Stimulated activated CD4-positive, alpha-beta T cell treated with anti-CD3 and anti-CD28 coated beads, Interleukin-2, amount 100 ng/mL, for 48 hours (primary cell): ENCODE data around the gene MBNL3.

Source experiments
- DNase-seq, 2 donors: peaks; one replicate each; pipeline ENCODE4 v3.0.0-alpha.2; 2020

MBNL3 gene

DNA sequence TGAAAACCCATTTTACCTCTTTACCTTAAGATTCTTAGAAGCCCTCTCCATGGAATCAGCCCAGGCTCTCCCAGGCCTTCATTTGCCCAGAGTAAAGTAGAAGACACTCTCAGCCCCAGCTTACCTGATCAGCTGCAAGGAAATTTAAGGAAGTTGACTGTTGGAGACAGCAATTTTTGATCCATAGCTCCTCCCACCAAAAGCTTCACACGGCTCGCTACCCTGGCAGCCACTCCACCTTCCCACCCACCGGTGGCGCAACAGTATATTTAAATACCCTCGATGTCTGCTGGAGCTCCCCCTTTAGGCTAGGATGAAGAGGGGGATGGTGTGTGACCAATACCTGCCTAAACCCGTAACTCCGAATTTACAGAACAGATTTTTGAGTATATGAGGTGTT is 75.4 kb downstream of the MBNL3 start:
- DNase-seq, result no peak

DNA sequence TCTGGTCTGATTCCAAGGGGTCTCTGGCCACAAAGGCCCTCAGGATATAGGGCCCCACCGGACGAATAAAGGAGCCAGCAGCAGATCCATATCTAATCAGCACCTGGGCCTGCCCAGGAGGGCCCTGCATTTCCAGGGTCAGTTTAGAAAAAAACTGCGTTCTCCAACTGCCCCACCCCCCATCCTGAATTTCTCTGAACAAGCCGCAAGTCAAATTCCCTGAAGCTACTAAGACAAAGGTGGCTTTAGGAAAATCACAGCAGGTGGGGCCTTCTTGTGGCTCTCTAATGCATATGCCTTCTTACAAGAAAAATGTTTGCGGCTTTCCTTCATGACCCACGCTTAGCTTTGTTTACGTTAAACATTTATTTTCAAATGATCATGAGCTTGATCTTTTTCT is 76.6 kb downstream of the MBNL3 start:
- DNase-seq, result no peak

DNA sequence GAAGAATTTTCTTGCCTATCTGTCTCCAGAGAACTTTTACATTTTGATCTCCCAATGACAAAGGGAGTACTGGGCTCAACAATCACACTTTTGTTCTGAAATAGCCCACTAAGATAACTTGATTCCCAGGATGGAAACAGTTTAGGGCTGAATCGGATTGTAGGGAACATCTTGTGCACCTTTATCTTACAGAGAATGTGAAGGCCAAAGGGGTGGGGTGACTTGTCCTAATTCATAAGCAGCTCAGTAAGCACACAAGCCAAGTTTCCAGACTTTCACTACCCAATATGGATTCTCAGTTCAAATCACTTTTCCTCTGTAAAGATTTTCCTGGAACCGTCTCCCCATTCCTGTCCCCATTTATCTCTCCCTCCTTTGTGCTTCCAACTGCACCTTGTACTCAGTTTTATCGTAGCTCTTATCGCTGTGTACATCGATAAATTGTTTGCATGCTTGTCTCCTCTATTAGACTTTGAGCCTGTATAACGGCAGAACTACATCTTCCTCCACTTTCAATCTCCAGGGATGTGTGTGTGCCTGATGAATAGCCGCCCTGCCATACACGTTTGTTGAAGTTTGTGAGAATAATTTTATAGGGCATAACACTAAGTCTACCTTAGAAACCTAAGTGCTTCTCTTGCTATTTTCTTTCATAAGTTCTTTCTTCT is 77.4 kb downstream of the MBNL3 start:
- DNase-seq, result no peak

DNA sequence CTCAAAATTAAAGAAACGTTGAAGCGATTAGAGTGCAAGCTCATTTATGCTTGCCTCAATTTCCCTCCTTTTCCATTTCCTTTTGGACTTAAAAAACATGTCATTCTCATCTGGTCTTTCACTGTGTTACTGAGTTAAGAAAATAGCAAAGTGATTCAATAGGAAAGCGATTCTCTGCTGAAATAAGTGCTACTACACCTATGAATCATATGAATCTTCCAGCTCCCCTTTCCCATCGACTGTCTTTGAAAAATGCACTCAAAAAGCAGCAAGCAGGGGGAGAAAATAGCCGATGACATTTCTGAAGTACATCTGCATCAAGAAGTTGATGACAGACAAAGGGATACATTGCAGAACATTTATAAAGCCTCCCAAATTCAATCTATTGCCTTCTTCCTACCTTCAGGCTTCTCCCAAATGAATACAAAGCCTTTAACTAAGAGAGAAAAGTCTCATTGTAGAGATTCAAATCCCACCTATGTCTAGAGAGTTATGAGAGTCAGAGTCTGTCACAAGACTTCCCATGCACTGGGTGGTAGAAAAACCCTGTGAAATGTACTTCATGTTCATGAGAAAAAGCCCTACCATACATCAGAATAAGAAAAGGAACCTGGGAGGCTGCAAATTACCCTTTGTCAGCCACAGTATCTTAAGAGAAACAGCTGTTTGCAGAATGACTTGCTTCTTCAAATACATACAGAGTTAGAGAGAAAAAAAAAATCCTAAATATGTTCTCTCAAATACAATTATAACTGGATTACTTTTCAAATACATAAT is 78.9 kb downstream of the MBNL3 start:
- no peak for DNase-seq

DNA sequence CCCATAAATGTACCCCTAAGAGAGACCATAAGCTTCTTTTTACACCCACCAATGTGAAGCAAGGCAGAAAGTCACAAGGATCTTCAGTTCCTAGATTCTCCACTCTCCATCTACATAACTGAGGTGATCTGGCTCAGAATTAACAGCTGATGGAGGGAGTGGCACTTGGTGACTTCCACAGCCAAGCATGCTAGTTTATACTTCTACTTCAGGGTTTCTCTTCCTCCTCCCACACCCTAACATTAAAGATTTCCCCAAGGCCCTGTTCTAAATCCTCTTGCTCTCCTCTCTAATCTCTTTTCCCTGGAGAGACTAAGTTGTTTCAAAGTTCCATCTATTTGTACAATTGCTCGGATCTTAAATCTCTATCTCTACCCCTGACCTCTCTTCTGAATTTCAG is 81.1 kb downstream of the MBNL3 start:
- DNase-seq, result no peak

DNA sequence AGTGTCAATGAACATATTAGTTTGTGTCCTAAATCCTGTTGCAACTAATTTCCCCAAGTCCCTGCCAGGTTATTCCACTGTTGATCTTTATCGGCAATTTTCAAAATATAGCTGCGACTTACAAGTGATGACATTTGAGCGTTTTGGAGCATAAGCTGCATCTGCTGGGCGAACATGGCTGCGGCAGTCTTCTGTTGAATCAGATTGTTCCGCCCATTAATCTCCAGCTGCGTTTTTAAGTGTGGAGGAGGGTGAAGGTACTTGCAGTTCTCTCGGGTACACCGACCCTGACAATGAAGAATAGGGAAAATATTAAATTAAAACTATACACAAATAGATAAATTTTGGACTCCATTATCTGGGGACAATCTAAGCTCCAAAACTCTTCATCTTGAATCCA is 82.7 kb downstream of the MBNL3 start:
- DNase-seq, result no peak

DNA sequence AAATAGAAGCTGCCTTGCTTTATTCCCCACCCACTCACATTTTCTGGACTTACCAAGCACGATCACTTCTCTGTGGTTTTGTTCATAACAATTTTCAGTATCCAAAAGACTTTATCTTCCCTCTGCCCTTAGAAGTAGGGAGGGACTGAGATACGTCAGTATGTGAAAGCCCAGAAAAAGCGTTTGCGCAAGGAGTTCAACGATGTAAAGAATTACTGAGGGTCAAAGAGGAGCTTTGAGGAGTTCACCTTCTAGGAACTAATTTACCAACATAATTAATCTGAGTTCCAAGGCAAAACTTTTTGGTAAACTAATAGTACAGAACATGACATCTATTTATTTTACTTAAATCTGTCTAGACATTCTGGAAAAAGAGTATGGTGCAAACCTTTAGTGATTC is 84.6 kb downstream of the MBNL3 start:
- no peak for DNase-seq

DNA sequence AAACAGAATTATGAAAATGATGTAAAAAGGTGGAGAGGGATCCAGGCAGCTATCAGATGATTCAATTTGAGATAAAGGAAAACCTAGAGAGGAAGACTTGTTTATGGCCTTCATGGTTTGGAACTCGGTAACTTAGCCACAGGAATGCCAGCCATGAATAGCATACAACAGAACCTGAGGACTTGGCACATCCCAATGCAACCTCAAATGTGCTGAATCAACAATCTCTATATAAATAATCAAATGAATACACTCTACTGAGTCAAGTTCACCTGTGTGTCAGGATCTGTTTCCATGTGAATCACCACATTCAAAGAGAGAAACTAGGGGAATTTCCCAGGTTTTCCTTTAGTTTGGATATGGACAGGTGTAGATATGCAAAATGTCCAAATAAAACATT is 86.9 kb downstream of the MBNL3 start:
- no peak for DNase-seq

DNA sequence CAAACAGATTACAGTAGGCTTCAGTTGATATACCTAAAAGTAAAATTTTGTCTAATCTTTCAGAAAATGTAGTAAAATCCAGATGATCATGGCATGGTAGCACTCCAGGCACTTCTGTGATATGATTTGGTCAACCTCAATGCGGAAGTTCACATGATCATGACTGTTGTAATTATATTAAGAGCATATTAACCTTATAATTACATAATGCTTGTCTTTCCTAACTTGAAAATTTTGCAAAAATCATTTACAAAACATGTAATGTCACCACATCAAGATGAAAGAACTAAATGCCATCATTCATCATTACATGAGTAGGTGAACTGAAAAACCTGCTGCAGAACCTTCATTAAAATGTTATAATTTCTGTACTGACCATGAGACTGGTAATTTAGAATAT is 88.1 kb downstream of the MBNL3 start:
- DNase-seq, result no peak

DNA sequence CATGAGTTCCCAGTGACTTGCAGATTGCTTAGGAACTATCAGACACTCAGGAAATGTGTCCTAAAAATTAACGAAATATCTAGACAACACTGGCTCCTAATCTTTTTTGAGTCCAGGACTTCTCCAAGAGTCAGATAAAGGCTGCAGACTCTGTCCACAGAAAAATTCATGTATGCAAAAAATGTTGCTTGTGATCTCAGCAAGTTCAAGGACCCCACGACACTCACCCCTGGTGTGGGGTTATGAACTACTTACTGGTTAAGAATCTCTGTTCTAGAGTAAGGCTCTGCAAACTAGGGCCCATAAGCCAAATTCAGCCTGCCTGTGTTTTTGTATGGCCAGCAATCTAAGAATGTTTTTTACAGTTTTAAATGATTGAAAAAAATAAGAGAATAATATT is 93.2 kb downstream of the MBNL3 start:
- no peak for DNase-seq

DNA sequence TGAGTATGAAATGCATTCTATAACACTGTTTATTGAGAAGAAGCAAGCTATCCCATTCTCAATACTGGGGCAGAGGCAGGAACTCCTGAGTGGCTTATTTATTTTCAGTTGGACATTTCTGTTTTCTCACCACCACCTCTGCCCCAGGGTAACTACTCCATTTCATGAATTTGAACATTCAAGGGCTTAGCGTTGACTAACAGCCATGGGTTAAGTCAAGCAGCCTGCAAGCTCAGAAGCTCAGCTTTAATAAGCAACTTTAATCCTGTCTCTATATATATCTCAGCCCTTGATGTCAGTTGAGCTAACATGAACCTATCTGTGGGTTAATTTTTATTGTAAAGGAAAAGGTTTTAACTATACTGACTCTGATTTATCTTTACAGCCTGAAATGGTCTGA is 93.8 kb downstream of the MBNL3 start:
- DNase-seq, result no peak

DNA sequence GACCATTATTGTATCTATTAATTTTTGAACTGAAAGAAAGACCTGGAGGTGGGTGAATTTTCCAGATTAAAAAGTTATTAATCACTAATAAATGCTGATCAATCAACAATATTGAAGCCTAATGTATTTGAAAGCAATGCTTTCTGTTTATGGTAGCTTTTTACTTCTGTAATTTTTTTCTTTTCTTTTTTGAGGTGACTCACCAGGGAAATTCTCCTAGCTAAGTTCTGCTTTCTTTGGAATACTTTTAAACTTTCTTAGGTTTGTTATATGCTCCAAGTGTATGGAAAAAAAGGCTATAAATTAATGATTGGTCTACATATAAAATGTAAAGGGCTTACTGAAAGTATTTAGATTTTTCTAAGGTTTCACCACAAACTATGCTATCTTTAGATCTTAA is 94.2 kb downstream of the MBNL3 start:
- DNase-seq, result no peak

DNA sequence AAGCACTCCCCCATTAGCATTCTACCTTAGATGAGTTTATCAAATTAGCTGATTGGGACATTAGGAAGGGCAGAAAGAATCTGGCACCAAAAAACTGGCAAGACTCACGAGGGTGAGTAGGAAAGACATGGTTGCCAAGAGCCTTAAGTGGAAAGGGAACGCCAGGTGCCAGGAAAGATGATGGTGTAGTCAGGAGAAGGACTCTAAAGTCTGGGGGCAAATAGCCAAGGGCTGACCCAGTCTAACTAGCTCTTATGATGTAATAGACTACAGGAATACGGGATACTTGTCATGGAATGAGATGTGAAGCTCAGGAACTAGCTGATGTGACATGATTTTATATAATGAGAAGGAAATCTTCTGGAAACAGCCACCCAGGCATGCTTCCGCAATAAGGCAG is 94.8 kb downstream of the MBNL3 start:
- no peak for DNase-seq

DNA sequence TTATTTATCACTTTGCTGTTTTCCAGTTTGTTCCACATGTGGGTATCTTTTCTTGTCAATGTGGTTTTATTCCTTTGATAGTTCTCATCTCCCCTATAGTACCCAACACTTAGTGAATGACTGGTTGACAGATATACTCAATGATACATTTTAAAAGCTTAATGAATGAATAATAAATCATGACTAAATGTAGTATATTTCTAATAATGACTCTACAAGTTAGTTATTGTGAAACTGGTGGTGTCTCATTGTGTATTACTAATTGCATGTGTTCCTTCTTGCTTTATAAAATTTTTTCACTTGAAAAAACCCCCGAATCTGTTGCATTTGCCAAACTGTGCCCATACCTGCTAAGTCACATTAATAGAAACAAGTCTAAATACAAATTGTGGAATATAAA is 95.4 kb downstream of the MBNL3 start:
- DNase-seq, result no peak

DNA sequence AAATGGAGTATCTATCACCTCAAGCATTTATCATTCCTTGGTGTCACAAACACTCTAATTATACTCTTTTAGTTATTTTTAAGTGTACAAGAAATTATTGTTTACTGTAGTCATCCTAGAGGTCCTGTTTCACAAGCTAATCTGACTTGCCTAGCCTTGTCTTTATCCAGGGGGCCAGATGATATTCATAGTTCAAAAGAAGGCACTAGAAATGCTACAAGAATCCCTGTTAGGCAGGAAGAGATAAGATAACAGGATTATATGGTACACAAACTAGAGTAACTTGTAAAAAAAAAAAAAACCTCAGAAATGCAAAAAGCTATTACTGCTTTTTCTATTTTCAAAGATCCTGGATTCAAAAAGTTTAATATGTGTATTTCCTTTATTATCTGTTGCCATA is 95.8 kb downstream of the MBNL3 start:
- DNase-seq, result no peak

DNA sequence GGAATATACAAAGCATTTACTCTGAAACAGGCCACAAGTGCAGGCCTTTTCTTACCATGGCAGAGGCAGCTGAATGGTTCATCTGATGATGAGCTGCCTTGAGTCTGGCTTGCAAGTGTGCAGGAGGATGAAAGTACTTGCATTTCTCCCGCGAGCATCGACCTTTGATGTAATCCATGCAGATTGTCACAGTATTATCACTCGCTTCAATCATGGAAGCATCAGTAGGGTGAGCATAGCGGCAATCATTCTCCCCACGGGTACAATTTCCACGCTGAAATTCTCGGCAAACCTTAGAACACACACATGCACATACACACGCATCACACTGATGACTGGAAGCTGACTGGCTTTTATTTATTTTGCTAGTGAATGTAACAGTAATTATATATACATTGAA is 98.0 kb downstream of the MBNL3 start:
- DNase-seq, result no peak

DNA sequence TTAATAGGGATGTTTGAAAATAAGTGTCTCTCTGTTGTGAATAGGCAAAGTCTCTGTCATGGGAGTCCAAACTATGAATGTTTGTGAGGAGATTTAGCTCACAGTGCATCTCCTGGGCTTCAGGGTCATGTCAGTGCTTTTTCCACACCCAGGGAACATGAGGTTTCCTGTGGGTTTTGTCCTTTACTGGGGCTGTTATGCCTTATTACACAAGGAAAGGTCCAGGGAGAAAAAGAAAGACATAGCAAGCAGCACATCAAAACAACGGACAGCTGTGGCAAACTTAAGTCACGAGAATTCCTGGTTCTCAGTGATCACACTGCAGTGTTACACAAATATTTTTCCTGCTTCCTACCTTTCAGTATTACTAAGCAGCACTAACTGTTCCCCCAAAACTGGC is 99.4 kb downstream of the MBNL3 start:
- no peak for DNase-seq

DNA sequence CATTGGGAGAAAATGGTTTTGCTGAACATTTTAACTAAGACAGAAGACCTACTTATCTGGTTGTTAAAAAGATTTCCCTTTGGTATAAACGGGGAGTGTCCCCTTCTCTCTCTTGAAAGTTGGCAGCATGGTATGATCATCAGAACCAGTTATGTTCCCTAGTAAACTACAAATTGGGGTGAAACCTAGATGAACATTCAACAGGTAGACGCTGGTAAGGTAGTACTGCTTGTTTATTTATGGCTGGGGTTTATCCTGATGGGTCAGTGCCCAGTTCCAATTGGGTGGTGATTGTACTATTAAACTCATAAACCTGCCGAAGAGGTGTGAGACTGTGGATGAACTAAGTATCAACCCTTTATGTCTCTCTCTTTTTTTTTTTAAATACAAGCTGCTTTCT is 100.5 kb downstream of the MBNL3 start:
- DNase-seq, result no peak

DNA sequence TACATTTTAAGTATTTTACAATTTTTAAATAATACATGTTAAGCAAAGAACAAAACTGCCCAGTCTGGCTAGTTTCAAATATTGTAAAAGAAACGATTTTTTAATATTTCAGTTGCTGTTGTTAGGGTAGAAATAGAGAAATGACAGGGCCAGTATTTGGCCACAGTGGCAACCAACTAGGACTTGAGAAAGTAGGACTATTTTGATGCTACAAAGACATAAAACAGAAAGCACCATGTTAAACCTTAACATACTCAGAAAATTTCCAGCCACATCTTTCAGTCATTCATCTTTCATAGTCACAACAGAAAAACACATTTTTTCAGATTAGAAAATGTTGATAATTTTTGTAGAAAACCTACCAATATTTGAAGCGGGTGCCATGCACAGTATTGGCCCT is 104.5 kb downstream of the MBNL3 start:
- no peak for DNase-seq

DNA sequence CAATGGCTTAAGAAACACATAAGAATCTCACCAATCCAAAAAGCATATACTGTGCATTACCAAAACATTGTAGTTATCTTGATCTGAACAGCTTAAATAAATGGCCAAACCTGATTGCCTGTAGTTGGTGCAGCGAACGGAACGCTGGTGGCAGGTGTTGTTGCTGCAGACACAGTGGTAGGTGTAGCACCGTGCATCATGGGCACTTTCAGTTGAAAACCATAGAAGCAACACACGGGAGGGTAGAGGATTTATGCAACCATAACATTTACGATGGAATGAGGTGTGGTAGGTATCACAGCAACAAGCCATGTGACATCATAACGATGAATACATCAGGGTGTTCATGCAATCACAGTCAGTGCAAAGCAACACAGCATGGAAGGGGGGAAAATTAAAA is 106.8 kb downstream of the MBNL3 start:
- DNase-seq, result no peak

DNA sequence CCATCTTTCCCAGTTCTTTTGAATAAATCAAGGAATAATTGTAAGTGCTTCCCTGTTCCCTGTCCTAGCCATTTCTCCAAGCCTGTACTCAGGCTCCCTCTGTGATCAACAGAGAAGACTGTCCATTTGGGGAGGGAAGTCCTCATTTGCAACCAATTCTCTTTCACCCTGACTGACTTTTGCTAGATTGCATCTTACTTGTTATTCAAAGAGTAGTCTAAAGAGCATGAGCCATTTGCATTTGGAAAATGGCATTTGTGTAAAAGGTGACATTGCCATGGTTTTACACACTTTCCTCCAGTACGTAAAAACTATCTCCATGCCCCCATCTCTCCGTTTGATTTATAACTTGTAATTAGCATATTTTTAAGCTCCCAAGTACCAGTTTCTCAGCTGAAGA is 110.6 kb downstream of the MBNL3 start:
- DNase-seq, result no peak

DNA sequence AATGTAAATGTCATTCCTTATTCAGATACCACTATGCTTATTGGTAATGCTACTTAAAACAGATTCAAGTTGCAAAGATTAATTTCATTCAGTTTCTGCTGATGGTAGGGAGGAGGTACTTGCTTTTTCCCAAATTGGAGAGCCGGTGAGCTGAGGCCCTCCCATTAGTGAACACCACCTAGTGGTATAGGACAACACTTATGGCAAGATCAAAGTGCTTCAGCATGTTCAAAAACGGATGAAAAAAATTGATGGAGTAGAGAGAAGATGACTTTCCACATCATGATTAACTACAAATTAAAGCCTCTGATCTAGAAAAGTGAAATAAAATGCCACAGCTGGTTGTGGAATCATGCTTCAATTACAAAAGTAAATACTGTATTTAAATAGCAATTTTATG is 112.9 kb downstream of the MBNL3 start:
- DNase-seq, result no peak

DNA sequence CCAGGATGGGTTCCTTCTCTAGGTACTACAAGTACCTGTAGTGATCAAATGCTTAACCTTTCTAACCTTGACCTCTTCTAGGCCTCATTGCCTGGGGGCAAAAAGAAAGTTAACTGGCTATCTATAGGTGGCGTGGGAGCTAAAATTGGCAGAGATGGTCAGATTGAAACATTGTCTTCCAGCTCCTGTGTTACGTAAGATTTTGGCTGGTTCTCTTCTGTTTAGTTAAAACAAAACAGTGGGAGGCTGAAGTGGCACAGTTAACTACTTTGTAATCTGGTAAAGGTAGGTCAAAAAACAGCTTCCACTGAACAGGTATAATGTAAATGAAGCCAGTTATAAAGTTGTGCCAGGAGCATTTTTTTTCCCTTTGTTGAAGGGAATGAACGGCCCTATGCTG is 115.2 kb downstream of the MBNL3 start:
- no peak for DNase-seq

DNA sequence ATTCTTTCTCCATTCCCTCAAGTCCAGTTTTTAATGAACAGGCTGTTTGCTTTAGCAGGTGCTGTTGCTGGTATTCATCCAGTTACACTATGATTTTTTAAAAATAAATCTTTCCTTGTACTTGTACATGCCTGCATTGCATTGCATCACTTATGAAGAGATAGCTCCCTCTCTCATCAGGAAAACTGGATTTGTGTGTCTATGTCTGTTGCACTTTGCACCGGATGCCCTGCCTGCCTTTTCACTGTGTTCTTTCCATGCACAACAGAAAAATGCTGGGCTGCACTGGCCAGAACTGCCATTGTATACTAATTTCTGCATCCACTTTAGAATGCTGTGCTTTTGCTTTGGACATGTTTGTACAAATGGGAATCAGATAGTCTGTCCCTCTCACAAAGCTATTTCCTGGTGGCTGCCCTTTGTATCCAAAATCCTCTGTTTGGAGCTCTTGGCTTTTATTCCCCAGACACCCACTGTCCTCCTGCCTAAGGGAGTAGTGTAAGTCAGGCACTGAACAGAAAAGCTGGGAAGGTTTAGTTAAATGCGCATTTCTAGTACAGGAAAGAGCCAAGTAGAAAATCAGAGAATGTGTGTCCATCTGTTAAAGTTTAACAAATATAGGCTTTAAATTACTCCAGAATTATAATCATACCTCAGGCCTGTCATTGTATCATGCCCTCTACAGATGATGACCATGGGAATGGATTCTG is 119.1 kb downstream of the MBNL3 start:
- no peak for DNase-seq
